Testis (tissue), 5 donors: ENCODE results near the gene MAP4K2. TPM values are rescaled to one million over a fixed set of nuclear protein-coding genes. Genes with fewer than 3 reads are reported as not detected.

Source experiments
- DNase-seq: peaks from one replicate; pipeline ENCODE4 v3.0.0-alpha.2; 2019
- H3K27ac ChIP-seq, 2 donors: fragments of 200-600 bp; sonication (generic); one replicate each; pipeline ENCODE4 v1.5.1; 2019
- H3K27me3 ChIP-seq: fragments of 200-600 bp; sonication (generic); one replicate; pipeline ENCODE4 v1.5.1; 2019
- H3K36me3 ChIP-seq: fragments of 200-600 bp; sonication (generic); one replicate; pipeline ENCODE4 v1.5.1; 2017; ENCODE audit warnings: low read depth; ENCODE audit errors: missing control alignments
- H3K4me1 ChIP-seq: fragments of 200-600 bp; sonication (generic); one replicate; pipeline ENCODE4 v1.5.1; 2019
- H3K4me3 ChIP-seq, 2 donors: fragments of 200-600 bp; sonication (generic); one replicate each; pipeline ENCODE4 v1.5.1; 2017 to 2019
- H3K9me3 ChIP-seq: fragments of 200-600 bp; sonication (generic); one replicate; pipeline ENCODE4 v1.5.1; 2017
- CTCF ChIP-seq, 3 experiments: fragments of 450-650 bp in 2 of 3; fragments of 200-600 bp in 1 of 3; sonication (generic) in 1 of 3; IDR thresholded peaks; one replicate each; pipeline ENCODE4 v1.5.1; 2016 to 2019; ENCODE audit warnings: antibody characterized with exemption in 3 of 3, mild to moderate bottlenecking in 2 of 3, moderate library complexity in 1 of 3
- POLR2A ChIP-seq: fragments of 450-650 bp; IDR thresholded peaks from one replicate; pipeline ENCODE4 v1.6.1; 2017; ENCODE audit warnings: antibody characterized with exemption, mild to moderate bottlenecking, moderate library complexity
- WGBS, 2 donors: methylation state at CpG; one replicate each; pipeline ENCODE4 v1.1.5; 2018; 5-methylcytosine and 5-hydroxymethylcytosine counted together
- intact Hi-C: fragments of 100-400 bp; cut with DNase I; formaldehyde crosslinking; loops from one replicate; pipeline ENCODE4 v1.15.1; 2023; ENCODE audit warnings: low total_unique reads
- long read RNA-seq, 2 donors: transcript quantifications; one replicate each; lab custom pipeline, GENCODE V29; 2026
- polyA plus RNA-seq: library from polyadenylated mRNA; stranded (reverse); fragments of 350-450 nt; fragmentation: Illumina TruSeq; extraction: RNeasy Lipid Tissue Mini Kit (QIAGEN cat#74804); gene quantifications from one replicate; pipeline ENCODE4 v1.2.3, GENCODE V29; 2014; ENCODE audit warnings: low read depth, low replicate concordance; ENCODE audit not compliant: insufficient read depth
- total RNA-seq, 2 donors: library from RNA; depleted of rRNA; stranded (reverse); fragments of >200 nt; gene quantifications; one replicate each; pipeline ENCODE4 v1.2.3, GENCODE V29; 2016

MAP4K2 gene
- 10 to 100 TPM; 27.7 to 29.8 TPM for total RNA-seq
- polyA plus RNA-seq: 14.9 TPM
- long read RNA-seq, donor 1, full-length matches to known transcripts: 2 of 2 reads
- long read RNA-seq, donor 1, partial matches to known transcripts: 0 of 2 reads
- long read RNA-seq, donor 1, other reads (novel, unspliced or antisense): 0 of 2 reads
- long read RNA-seq, donor 2: 0 reads

- Histone ChIP-seq H3K36me3 (no peaks in the 10 kb centered on the region), H3K27ac (peak within 1 kb of the TSS; percentile 76 to 93), H3K27me3 (no peaks in the 10 kb centered on the region), H3K4me1 (peaks cover 21% of the 10 kb centered on the region), H3K9me3 (no peaks in the 10 kb centered on the region), H3K4me3 (peak within 1 kb of the TSS; percentile 59 to 63)
- intact Hi-C loops: no loop called here
- TF ChIP-seq POLR2A (no peak), CTCF (IDR thresholded peaks at IDR 0.05) (no peak)
- peak; percentile 91 for DNase-seq
- WGBS, 2 donors: 0 to 1% methylated on average over 21 to 32 of the region's 58 CpGs
These were observed at the start of gene MAP4K2 for GRCh38 chr11:64803158-64803845. Gene MAP4K2 (minus strand): TSS chr11:64803214. CDS start chr11:64803149, 65 bp downstream.

DNA sequence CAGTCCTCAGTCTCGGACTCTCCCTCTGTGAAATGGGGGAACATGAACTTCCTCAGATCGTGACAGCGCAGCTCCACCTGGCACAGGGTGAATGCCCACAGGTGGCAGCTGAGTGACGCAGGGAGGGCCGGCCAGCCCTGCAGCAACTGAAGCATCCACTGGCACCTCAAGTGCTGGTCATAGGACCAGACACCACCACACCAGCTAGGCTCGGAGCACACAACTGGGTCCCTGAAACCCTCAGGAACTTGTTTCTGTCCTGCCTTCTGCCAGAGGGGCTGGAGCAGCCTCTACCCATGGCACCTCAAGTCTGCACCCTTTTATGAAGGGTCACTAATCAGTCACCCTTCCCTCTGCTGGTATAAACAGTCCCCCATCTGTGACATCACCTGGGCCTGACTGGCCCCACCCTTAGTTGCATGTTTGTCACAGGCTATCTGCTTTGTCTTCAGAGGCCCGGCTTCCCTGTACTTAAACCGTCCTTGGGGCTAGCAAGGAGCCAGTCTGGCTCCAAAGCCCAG, 48.9 kb upstream of the MAP4K2 start:
- WGBS, 2 donors: 82 to 91% methylated on average over 8 of the region's 8 CpGs
- intact Hi-C loops: no loop called here
- no peaks in the 10 kb centered on the region for H3K27me3 ChIP-seq
- DNase-seq: no peak
- H3K4me1 ChIP-seq: peaks cover 20% of the 10 kb centered on the region
- H3K36me3 ChIP-seq: no peaks in the 10 kb centered on the region
- TF ChIP-seq CTCF (IDR thresholded peaks at IDR 0.05) (no peak), POLR2A (no peak)
- no peak overlapping the region for H3K27ac ChIP-seq
- H3K4me3 ChIP-seq: no peak overlapping the region
- H3K9me3 ChIP-seq: no peaks in the 10 kb centered on the region

- Histone ChIP-seq H3K9me3 (no peaks in the 10 kb centered on the region), H3K4me1 (peaks cover 15% of the 10 kb centered on the region), H3K36me3 (no peaks in the 10 kb centered on the region), H3K27ac (no peak overlapping the region), H3K4me3 (no peak overlapping the region), H3K27me3 (no peaks in the 10 kb centered on the region)
- no peak for TF ChIP-seq CTCF (IDR thresholded peaks at IDR 0.05)
- TF ChIP-seq POLR2A: no peak
- WGBS, 2 donors: 55 to 68% methylated on average over 4 to 12 of the region's 13 CpGs
- intact Hi-C loops: no loop called here
- no peak for DNase-seq
These were observed 48.1 kb upstream of the MAP4K2 start for GRCh38 chr11:64850979-64851567.

- Histone ChIP-seq H3K27ac (no peak overlapping the region), H3K9me3 (no peaks in the 10 kb centered on the region), H3K4me3 (no peak overlapping the region), H3K36me3 (no peaks in the 10 kb centered on the region), H3K4me1 (peaks cover 8% of the 10 kb centered on the region), H3K27me3 (no peaks in the 10 kb centered on the region)
- WGBS, 2 donors: 87 to 90% methylated on average over 11 to 19 of the region's 19 CpGs
- no peak for DNase-seq
- no peak for TF ChIP-seq POLR2A
- TF ChIP-seq CTCF (IDR thresholded peaks at IDR 0.05): no peak
- intact Hi-C loops: loop anchor here (5.0 to 10.0 kb wide), 2 partner anchors 43 to 165 kb away; partner anchors contain the start of gene ARL2
These were observed 46.8 kb upstream of the MAP4K2 start for GRCh38 chr11:64849598-64850356.
